Effector CD8-positive, alpha-beta T cell (primary cell): Measurements from ENCODE around the gene EPC2.

Source experiments
- DNase-seq: peaks from one replicate; lab custom pipeline; 2025; lab: John Stamatoyannopoulos, UW

EPC2 gene

DNA sequence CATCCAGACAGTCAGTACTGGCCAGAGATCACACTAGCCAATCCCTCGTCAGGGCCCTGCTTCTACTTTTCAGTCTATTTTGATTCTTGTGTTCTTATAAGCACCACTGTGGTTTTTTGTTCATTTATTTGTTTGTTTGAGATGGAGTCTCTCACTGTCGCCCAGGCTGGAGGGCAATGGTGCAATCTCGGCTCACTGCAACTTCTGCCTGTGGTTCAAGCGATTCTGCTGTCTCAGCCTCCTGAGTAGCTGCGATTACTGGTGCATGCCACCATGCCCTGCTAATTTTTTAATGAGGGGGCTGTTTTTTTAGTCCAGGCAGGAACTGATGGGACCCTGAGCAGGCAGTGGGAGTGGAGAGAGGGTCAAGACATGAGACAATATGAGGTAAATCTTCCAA lies 165.5 kb downstream of the EPC2 start:
- no peak for DNase-seq

DNA sequence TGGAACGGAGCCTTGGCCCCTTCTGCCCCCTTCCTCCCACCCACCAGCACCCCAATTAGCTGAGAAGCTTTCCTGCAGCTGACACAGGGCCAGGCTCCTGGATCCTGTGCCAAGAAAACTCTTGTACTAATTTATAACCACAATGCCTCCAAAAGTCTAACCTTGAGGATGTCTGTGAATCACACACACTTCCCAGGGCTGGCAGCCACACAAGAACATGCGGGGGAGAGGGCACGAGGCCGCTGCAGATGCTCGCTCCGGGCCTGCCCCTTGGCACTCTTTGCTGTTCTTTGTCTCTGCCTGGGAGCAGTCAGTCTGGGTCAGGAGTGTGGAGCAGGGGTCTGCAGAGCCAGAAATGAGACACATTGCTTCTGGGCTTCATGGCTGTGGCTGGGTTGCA lies 167.8 kb downstream of the EPC2 start:
- DNase-seq, result no peak

DNA sequence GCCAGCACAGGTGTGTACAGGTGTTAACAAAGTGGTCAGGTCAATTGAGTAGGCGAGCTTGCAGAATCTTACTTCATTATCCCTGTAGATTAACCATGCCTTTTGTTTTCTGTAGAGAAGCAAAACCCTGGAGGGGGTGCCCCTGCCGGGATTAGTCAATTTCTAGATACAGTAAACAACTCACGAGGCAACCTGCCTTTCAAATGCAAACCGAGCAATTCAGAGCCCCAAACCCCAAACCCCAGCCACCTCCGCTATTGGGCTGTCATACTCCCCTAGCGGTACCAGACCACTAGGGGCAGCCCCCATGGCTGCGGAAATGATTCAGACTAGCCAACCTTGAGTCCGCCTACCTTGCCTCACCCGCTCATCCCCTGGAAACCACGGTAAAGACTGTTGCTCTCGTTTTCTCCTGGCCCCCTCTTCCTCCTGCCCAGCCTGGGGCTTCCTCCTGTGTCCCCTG lies 169.1 kb downstream of the EPC2 start:
- DNase-seq, result no peak

DNA sequence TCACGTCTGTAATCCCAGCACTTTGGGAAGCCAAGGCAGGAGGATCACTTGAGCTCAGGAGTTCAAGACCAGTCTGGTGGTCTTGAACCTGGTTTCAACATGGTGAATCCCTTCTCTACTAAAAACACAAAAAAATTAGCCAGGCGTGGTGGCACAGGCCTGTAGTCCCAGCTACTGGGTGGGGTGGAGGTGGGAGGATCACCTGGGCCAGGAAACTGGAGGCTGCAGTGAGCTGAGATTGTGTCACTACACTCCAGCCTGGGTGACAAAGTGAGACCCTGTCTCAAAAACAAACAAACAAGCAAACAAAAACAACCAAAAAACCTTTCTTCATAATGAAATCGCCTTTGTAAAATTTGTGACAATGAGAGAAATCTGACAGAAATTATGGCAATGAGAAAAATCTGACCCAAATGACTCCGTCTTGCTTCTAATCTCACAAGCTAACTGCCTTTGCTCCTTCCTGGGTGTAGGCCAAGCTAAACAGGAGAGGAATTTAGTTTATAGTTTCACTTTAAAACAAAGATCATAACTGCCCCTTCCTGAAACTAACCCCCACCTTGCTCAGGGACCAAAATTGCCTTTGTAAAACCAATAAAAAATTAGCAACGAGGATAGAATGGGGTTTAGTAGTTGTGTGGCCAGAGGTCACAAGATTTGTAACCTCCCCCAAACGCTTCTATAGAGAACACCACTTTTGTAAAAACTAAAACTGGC lies 169.8 kb downstream of the EPC2 start:
- no peak for DNase-seq

DNA sequence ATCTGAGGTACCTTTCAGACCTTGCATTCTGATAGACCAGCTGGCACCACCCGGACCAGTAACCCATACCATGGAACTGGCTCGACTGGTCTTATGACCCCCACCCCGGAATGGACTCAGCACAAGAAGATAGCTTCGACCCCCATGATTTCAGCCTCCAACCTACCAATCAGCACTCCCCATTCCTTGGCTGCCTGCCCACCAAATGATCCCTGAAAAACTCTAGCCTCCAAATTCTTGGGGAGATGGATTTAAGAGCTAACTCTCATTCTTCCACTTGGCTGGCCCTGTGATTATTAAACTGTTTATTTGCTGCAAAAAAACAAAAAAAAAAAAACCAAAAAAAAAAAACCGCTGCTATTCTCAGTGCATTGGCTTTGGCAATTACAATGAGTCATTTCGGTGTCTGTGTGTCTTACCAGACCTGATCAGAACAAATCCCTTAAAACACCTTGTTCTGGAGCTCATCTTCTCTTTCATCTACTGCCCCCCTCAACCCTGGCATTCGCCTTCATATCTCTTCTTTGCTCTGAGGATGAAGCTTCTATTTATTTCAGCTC lies 170.4 kb downstream of the EPC2 start:
- no peak for DNase-seq

- no peak for DNase-seq
These were observed 171.6 kb downstream of the EPC2 start for GRCh38 chr2:148816176-148816575.

GRCh38 chr2:148817210-148817708 lies 172.7 kb downstream of the EPC2 start:
- no peak for DNase-seq

- DNase-seq, result no peak
These were observed 174.6 kb downstream of the EPC2 start for GRCh38 chr2:148819019-148819585.

GRCh38 chr2:148824190-148824589 lies 179.6 kb downstream of the EPC2 start:
- no peak for DNase-seq

DNA sequence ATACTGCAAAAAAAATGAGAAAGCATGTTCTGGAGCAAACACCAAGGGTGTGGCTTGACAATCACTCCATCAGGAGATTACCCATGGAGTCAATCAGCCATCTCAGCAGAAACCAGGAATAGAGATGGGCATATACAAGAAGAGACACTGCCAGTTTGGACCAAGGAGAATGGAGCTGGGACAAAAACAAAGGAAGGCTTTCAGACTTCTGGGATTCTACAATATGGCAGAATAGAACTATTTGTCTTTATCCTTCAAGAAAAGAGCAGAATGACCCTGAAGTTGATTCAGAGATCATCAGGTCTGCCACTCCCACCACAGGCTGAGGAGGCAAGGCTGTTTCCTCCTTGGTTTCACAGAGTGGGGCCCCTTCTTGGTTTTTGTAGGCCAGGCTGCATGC lies 182.2 kb downstream of the EPC2 start:
- no peak for DNase-seq

GRCh38 chr2:148828941-148829340 lies 184.4 kb downstream of the EPC2 start:
- no peak for DNase-seq

GRCh38 chr2:148829618-148830017 lies 185.1 kb downstream of the EPC2 start:
- no peak for DNase-seq

DNA sequence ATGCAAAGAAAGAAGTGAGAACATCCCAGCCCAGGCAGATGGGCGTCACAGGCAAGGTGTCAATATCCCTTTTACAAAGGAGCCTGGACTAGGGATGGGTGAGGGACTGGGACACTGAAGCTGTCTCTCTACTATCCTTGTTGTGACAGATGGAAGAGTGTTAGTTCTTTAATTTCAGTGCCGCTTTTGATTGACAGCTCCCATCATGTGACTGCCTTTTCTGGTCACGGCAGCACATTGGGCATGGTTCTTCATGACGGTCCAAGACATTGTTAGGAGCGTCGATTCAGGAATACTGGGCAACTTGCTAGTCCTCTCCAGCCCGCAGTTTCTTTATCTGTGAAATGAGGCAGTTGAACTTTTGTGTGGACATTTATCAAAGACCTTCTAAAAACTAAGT lies 188.1 kb downstream of the EPC2 start:
- DNase-seq, result no peak
